NCI-H2171 treated with DMSO at 0.1 percent for 48 hours (cell line): ENCODE results near the gene SPATA4.
"Not testable (repeated sequence)": the region's sequence is repeated elsewhere in the genome, so short reads cannot be mapped to it uniquely, and the experiment has no call there.

Experiments
- DNase-seq: peaks from one replicate; lab custom pipeline; 2025; lab: John Stamatoyannopoulos, UW

Gene SPATA4

DNA sequence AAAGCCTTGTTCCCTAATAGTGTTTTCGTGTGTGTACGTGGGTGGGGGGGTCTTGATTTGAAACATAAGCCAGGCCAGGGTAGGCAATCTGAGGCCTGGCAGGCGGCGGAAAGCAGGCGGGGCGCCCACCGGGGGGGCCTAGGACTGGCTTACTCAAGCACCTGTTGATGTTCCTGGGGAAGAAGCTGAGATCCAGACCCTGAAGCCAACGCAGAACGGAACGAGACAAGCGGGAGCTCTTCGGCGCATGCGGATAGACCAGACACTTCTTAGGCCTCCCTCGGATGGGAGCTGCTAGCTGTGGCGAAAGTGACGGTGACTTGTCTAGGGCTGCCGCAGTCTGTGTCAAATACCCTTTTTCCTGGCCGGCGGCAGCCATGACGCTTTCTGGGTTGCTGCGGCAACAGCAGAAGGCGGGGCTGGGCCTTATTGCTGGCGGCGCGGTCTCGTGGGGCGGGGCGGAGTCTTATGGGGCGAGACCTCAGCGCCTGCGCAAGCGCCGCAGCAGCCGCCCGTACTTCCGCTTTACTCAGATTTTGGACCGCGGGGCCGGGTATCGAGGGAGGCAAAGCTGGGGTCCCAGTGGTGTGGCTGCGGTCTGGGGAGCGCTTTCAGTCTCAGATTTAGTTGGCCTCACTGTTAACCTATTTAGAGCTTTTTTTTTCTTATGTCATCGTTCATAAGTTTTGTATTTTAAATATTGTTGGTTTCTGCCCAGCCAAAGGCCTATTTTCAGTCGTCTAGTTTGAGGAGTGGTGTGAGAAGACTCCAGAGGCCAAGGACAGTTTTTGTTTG lies at the start of gene SPATA4:
SPATA4 (minus strand) TSS at position 402 of the 795 bp plus-strand sequence; CDS start at position 379, 23 bp downstream.
- DNase-seq, result peak; percentile 87

DNA sequence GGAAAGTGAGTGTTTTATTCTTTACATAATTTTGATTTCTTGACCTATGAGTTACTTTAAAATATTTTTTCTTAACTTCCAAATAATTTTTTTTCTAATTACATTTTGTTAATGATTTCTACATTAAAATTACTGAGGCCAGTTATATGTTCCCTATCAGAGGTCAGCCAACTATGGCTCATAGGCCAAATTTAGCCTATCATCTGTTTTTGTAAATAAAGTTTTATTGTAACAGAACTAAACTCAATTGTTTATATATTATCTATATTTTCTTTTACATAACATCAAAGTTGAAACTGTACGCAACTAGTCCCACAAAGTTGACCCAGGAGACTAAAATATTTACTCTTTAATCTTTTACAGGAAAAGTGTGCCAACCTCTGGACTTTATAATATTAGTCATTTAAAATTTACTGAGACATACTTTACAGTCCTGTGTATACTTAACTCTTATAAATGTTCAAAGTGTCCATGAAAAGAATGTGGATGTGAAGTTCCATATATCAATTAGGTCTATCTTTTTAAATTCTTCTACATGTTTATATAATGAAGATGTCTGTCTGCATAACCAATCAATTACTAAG lies 47.5 kb upstream of the SPATA4 start:
- DNase-seq, result no peak

DNA sequence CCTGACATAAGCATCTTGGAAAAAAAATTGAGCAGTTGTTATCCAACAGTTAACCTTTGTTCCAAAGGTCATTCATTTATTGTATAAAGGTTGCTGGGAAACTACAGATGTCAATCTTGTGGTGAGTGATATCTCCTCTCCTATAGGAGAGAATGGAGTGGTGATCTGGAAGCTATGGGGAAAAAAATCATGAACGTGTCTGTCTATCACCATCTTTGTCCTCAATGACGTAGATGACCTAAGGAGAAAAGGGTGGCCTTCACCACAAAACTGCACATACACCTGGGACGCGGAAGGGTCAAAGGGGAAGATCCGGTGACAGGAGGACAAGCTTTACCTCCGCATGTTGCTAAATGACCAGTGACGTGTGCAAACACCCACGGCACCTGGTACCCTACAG lies 46.3 kb upstream of the SPATA4 start:
- no peak for DNase-seq

DNA sequence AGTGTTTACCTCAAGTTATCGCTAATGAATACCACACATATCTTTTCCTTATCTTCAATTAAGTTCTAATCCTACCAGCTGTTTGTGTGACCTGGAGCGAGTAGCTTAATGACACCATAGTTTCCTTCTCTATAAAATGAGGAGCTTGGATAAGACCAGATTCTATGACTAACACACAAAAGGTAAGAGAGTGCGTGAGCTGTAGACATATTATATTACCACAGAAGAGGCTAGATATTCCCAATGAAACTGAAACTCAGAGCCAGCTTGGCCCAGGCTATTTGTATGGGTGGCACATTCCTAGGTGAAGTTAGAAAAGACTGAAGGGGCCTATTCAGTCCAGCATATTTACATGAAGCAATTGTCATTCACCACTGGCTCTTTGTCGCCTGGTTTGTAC lies 43.4 kb upstream of the SPATA4 start:
- peak; percentile 84 for DNase-seq

DNA sequence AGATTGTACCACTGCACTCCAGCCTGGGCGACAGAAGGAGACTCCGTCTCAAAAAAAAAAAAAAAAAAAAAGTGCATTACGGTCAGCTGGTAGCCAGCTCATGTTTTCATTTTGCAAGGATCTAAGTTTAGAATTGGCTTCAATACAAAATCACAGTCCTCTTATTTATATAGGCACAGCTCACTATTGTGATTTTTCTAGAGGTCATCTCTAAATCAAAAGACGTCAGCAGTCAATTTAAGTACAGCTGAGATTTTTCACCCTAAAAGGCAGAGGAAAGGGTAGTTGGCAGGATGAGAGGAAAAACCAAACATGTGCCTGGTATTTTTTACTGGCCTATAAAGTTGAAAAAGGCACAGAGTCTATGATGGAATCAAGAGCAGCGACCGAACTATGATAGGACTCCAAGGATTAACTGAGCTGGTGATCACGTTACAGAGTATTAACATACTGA lies 42.8 kb upstream of the SPATA4 start:
- DNase-seq, result peak; percentile 77

DNA sequence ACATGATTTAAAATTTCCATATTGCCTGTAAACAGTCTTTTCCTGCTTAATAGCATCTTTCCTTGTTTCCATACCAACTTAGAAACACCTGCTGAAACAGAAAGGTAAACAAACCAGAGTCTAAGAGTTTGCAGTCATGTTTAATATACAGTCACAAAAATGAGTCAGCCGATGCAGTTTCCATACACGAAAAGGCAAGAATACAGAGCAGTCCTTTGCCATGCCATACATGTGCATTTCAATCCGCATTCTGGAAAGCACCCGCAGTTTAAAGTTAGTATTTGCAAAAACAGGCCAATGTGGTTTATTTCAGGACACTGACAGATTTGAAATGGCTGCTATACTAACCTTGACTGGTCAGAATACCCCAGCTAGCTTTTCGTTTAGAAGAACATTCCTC lies 41.6 kb upstream of the SPATA4 start:
- DNase-seq, result no peak

DNA sequence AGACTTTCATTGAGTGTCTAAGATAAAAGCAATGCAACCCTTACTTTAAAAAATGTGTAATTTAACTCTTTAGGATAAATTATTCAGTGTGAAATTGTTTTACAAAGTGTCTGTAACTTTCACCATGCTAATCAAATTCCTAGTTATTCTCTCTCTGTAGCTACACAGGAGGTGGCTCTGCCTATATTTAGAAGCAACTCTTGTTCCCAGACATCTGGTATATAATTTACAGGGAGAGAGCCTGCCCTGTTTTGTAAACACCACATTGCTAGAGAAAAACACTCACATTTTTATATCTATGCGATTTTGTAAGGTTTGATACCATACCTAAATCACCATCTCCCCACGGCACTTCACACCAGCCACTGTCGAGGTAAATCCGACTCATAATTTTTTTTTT lies 35.5 kb upstream of the SPATA4 start:
- peak; percentile 70 for DNase-seq

DNA sequence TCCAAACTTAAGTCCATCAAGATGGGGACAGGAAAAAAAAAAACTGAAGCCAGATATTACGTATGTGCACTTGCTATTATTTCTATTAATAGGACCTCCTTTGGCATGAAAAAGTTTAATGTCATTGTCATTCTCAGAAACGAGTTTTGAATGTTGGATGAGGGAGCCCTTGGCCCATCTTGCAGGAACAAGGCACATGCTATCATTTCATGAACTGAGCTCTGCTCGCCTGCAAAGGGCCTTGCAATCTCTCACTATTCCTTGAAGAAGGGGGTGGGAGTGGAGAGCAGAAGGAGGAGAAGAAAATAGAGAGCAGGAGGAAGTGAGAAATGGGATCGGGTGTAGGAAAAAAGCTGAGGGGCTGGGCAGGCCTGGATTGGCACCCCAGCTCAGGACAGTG lies 34.3 kb upstream of the SPATA4 start:
- DNase-seq, result no peak

DNA sequence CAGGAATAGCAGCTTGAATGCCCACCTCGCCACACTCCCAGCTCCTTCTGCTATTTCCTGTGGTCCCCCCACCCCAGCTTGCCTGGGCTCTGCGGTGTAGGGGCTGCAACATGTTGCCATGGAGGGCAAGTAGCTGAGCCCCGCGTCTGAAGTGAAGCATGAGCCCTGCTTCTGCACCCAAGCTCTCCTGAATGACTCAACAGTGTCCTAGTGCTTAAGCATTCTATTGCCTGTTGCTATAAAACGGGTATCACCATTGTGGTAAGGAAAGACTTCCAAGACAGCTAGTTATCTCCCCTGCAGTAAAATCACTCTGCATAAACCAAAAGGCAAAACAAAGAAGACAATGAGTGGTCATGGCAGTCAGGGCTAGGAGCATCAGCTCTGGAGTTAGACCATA lies 31.4 kb upstream of the SPATA4 start:
- DNase-seq, result no peak

DNA sequence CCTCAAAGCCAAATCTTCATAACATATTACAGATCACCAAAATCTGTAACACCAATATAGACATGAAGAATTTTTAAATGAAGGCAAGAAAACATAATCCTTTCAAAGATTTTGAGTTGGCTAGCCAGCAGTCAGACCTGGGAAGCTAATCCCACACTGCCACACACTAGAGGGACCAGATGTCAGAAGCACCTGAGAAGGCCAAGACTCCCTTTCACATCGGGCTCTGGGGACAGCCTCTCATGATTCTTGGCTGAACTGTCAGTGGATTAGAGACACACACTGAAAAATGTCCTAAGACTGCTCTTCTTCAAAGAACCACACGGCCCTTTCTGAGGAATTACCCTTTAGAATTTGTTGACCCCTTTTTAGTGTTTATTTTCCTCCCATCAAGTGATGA lies 28.2 kb upstream of the SPATA4 start:
- peak; percentile 51 for DNase-seq

DNA sequence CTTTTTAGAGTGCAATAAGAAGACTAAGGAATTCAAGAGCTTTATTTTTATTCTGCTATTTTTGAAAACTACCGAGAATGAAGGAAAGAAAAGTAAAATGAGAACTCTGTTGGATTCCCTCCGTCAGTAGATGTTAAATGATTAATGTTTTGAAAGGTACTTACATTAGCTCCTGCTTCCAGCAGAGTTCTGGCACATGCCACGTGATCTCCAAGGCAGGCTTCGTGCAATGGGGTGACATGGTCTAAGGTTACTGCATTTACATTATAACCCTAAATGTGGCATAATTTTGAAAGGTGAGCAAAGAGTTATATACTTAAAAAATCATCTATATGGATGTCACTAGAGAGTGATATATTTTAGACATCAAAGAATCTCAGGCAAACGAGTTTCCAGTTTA lies 26.8 kb upstream of the SPATA4 start:
- no peak for DNase-seq

DNA sequence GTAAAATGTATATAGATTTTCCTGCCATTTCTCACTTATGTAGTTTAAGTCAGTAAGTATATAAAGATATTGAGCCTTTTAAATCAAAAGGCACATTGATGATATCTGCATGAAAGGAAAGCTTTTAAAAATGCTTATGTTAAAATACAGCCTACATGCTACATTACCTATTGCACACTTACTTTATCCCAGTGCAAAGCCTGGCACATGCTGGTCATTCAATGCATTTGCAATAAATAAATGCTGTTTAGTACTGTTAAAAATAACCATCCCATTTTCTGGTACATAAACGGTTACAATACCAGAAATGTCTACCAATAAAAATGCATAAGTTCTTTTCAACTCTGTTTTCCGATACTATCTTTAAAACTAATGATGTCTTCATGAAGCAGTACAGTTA lies 22.1 kb upstream of the SPATA4 start:
- no peak for DNase-seq

DNA sequence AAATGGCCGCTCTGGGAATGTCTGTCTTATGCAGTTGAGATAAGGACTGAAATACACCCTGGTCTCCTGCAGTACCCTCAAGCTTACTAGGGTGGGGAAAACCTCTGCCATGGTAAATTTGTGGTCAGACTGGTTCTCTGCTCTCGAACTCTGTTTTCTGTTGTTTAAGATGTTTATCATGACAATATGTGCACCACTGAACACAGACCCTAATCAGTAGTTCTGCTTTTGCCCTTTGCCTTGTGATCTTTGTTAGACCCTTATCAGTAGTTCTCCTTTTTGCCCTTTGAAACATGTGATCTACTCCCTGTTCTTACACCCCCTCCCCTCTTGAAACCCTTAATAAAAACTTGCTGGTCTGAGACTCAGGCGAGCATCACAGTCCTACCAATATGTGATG lies 17.0 kb upstream of the SPATA4 start:
- DNase-seq, result not testable (repeated sequence)

DNA sequence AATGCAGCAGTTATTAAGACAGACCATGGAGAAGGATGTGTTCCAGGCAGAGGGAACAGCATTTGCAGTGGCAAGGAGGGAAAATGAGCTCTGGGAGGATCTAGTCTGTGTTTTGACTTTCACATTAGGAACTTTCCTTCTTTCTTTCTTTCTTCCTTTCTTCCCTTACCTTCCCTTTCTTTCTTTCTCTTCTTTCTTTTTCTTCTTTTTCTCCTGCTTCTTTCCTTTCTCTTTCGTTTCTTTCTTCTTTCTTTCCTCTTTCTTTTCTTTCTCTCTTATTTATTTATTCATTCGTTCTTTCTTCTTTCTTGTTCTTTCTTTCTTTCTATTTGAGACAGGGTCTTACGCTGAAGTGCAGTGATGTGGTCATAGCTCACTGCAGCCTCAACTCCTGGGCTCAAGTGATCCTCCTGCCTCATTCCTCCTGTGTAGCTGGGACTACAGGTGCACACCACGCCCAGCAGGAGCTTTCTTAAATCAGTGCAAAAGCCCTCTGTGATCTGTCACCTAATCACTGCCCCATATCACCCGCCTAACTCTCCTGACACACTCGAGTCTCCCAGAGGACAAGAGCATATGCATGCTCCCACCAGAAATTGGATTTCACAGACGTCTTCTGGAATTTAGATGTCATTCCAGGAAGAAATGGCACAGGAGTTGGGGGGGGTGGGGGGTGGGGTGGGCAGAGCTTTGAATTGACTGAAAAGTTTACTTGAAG lies 15.4 kb upstream of the SPATA4 start:
- DNase-seq, result no peak

DNA sequence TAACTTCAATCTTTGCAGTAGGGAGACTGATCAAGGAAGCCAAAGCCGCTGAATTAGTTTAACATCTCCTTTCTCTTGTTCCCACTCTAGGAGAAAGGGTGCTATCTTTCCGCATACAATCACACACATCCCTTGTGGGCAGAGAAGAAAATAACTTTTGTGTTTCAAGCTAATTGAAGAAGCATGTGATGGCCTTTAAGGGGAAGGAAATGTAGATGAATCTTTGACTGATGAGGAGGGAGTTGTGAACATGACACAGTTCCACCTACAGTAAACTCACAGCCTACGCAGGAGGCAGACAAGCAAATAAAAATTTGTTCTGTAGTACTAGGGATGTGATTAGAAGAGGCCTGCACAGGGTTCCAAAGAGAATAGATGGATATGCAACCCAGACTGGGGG lies 14.7 kb upstream of the SPATA4 start:
- no peak for DNase-seq

DNA sequence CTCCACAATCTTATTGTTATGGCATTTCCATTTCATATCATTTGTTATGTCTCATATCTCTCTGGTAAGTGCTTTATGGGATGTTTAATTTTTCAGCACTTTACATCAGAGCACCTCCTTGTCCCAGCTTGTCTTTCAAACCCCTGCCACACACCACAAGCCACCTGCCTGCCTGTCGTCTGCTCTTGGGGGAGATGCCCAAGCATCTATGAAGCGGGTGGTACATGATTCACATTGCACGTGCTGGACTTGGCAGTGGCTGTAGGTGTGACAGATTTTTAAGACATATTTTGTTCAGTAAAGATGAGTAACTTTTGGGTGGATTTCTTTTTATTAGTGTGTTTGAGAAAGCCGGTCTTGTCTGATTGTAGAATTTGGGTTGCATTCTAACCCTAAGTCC lies 14.2 kb upstream of the SPATA4 start:
- DNase-seq, result no peak

DNA sequence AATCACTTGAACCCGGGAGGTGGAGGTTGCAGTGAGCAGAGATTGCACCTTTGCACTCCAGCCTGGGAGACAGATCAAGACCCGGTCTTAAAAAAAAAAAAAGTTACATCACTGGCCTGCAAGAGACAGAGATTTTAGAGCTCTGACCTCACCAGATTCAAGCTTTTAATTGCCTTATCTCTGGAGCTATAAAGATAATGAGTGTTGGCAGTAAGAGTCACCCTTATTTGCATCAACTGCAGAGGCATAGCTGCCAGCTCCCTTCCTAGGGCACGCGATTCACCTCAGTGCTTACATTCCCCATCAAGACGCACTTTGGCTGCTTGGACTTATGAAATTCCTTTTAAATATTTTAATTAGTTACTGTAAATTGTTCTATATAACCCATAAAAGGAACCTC lies 12.5 kb upstream of the SPATA4 start:
- DNase-seq, result no peak

DNA sequence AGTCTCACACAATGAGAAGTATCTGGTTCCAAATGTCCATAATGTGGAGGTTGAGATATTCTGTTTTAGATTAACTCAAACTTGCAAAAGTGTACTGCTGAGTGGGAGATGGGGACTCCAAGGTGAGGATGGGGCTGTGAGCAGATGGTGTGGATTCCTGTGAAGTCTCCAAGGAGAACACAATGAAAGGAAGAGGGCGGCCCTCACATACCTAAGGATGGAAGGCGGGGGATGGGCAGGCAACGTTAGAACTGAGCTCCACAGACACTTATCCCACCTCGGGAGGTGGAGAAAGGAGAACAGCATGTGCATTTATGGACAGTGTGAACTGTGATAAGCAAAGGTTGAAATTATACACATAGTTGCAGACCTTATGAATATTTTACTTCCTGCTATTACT lies 9.9 kb upstream of the SPATA4 start:
- peak; percentile 4 for DNase-seq

DNA sequence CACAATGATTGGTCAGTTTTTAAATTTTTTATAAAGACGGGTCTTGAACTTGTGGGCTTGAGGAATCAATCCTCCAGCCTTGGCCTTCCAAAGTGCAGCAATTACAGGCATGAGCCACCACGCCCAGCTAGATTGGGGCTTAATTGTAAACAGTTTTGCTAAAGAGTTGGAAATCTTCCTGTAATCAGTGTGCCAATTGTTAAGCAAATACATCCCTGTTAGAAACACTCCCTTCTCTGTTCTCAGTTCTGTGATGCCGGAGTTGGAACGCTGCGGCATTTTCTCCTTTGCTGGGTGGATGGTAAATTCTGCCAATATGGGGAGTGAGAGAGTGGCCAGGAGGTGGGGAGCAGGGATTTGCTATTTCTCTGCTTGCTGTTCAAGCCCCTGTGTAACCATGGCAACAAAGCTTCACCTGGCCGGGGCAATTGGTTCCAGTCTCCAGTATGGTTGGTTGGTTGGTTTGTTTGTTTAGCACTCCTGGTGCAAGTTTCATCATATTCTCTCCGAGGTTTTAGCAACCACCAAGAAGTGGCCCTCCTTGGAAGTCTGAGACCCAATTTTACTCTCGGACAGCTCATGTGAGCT lies 3.0 kb upstream of the SPATA4 start:
- no peak for DNase-seq

DNA sequence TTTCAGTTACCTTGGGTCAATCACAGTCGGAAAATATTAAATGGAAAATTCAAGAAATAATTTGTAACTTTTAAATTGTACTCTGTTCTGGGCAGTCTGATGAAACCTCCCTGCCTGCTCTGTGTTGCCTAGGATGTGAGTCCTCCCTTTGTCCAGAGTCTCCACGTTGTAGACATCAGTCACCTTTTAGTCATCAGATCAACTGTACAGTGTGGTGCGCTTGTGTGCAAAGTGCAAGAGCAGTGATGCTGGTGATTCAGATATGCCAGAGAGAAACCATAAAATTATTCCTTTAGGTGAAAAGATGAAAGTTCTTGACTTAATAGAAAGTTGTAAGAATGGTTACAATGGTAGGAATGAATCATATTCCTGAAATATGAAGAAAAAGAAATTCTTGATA lies 1.4 kb downstream of the SPATA4 start:
- DNase-seq, result no peak

DNA sequence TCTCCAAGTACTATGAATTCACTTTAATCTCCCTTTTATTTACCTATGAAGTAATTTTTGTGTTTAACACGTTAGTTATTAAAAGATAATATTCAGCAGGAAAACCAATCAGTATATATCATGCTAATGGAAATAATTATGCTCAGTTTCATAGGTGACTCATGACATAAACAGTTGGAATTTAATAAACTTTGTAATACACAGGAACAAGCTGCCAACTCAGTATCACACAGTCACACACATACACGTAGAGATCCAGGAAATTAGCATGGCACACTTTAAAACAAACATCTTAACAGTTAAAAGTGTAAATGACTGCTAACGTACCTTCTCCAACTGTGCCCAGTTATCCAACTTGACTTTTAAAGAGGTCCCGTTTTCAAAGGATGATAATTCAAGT lies 2.3 kb downstream of the SPATA4 start:
- DNase-seq, result no peak

DNA sequence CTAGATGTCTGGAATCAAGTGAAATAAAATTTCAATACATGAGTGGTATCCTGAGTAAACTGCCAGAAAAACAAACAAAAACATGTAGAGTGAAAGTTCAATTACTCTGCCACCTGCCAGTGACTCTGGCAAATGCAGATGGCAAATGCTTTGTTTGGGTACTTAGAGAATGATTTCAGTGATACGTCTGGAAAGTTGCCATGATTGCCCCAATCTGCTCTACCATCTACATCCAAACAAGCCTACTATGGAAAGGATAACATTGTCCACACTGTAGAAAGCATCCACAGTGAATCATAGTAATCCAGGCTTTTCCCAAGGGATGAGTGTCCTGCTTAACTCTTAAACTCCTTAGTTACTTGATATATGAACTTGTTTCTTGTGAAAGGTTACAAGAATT lies 3.4 kb downstream of the SPATA4 start:
- peak; percentile 75 for DNase-seq
